NB4 (cell line): ENCODE measurements around the gene TADA1.

Experiments
- MYC ChIP-seq: IDR thresholded peaks from 2 replicates; pipeline ENCODE4 v1.6.1; 2011; ENCODE audit warnings: low read depth, low read length
- POLR2A ChIP-seq: IDR thresholded peaks from 2 replicates; pipeline ENCODE4 v1.6.1; 2011; ENCODE audit warnings: mild to moderate bottlenecking; ENCODE audit not compliant: insufficient read length; ENCODE audit errors: extremely low read depth
- TF ChIP-seq, protein P1 (sequence below): IDR thresholded peaks from one replicate; pipeline ENCODE4 v1.5.1; 2012; ENCODE audit warnings: low read depth, low read length
- TF ChIP-seq, protein P2 (sequence below): IDR thresholded peaks from 2 replicates; pipeline ENCODE4 v1.6.1; 2011; ENCODE audit warnings: low read depth, low read length

DNA sequence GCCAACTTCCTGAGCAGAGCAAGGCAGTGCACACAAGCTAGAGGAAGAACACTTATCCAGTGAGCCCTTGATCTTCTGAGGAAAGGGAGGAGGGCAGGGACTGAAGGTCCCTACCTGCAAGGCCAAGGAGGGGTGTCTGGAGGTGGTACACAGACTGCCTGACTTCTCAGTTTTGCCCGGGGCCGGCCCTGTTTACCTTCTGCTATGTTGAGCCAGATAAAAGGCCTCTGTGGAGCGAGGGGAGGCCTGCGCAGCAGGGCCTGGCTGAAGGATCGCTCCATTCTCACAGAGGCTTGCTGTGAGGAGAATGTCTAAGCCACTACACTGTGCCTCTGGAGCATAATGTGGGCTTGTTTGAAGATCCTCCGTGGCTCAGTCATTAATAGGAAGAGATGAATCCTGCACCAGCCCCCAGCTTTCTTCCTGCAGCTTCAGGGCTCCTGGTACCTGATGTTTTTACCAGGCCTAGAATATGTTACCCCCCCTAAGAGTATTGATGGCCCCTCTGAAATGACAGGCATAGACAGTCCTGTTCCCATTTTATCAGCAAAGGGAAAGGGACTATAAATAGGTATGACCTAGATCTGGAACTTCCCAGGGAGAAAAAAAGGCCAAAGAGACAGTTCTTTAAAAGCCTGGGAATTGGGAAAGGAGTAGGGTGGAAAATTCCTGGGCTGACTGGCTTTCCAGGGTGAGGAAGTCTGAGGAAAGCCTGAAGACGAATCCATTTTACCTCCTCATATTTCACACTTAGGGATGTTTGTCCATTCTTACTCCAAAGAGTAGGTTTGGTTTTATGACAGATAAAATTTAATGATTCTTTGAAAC lies 32.1 kb downstream of the TADA1 start:
- TF ChIP-seq, protein P1, sequence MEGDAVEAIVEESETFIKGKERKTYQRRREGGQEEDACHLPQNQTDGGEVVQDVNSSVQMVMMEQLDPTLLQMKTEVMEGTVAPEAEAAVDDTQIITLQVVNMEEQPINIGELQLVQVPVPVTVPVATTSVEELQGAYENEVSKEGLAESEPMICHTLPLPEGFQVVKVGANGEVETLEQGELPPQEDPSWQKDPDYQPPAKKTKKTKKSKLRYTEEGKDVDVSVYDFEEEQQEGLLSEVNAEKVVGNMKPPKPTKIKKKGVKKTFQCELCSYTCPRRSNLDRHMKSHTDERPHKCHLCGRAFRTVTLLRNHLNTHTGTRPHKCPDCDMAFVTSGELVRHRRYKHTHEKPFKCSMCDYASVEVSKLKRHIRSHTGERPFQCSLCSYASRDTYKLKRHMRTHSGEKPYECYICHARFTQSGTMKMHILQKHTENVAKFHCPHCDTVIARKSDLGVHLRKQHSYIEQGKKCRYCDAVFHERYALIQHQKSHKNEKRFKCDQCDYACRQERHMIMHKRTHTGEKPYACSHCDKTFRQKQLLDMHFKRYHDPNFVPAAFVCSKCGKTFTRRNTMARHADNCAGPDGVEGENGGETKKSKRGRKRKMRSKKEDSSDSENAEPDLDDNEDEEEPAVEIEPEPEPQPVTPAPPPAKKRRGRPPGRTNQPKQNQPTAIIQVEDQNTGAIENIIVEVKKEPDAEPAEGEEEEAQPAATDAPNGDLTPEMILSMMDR: no peak
- TF ChIP-seq POLR2A (no peak), MYC (no peak)
- TF ChIP-seq, protein P2, sequence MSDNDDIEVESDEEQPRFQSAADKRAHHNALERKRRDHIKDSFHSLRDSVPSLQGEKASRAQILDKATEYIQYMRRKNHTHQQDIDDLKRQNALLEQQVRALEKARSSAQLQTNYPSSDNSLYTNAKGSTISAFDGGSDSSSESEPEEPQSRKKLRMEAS: no peak
